ENCODE measurements around the gene COX19.

COX19 gene

DNA sequence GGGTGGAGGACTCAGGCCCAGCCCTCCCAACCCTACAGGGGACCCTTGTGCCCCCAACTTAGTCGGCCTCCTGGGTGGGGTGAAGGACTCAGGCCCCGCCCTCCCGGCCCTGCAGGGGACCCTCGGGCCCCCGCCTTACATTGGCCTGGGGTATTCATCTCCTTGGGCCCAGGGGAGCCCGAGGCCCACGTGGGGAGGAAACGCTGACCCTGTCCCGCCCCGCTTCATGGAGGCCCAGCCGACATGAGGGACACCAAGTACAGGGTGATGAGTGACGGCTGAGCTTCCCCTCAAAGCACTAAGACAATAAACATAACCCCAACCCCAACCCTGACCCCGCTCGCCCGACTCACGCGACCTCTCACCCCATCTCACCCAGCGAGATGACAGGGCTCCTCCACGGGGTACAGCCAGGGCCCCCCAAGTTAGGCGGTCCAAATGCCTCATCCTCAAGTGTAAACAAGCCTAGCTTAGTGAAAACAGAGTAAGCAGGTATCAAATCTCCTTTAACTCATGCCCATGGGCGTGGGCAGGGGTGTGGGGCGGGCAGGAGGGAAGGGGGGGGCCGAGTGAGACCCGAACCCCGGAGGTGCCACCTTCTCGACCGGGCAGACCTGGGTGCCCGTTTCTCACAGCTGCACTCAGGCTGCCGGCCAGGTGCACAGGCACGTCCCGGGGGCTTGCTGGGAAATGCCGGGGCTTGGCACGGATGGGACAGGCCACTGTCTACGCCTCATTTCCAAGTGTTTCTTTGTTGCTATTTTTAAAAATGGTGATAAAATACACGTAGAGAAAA lies 15.8 kb upstream of the COX19 start:
- no peak for DNase-seq

DNA sequence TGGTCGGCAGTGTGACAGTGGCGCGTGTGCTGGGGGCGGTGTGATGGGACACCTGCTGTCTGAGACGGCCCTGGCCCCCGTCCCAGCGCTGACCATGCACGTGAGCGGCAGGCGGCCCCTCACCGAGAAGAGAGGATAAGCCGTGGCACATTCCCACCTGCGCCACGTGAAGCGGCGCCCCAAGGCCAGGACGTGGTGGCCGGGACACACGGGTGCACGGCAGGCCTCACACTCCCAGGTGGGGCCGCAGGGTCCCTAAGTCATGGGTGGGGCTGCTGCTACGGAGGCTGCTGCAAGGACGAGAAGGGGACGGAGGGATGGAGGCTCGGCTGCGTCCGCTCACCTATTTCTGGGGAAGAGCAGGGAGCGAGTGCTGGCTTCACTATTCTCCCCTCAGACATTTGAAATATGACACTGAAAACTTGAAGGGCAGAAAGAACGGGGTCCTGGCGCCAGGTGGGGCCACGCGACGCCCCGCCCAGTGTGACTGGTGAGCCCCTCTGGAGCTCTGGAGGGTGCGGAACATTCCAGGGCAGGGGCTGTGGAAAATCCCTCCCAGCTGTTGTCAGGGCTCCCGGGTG lies 15.1 kb upstream of the COX19 start:
- DNase-seq = no peak

DNA sequence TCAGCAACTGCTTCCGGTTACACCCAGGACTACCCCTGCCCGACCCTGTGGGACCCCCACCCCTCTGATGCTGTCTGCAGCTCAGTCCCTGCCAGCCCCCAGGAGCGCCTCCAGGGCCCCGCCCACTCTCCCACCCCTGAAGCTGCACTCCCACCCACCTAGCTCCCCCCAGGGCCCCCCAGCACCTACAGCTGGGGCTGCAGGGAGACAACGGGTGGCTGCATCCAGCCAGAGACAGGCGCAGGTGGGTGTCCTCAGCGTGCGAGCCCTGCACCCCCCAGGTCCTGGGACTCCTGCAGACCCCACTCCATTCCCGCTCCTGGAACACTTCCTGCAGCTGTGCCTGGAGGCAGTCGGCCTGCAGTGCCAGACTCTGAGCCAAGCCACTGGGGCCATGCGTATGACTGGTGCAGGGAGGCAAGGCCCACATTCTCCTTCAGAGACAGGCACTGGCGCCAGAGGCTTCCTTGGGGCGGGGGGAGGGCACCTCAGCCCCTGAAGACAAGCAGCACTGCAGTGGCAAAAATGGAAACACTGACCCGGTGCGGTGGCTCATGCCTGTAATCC lies 13.7 kb upstream of the COX19 start:
- no peak for DNase-seq

DNA sequence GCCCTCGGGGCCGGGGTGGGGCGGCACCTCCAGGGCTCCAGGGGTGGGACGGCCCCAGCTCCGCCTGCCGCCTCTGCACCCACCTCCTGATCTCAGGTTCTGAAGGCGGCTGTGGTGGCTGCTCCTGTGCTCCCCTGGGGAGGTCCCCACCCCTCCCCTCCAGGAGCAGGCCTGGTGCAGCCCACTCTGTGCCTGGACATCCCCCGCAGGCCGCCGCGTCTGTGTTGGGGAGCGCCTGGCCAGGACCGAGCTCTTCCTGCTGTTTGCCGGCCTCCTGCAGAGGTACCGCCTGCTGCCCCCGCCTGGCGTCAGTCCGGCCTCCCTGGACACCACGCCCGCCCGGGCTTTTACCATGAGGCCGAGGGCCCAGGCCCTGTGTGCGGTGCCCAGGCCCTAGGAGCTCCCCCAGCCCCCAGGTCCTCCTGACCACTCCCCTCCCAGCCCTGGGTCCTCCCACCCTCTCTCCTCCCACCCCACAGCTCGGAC lies 13.1 kb upstream of the COX19 start:
- DNase-seq = no peak

DNA sequence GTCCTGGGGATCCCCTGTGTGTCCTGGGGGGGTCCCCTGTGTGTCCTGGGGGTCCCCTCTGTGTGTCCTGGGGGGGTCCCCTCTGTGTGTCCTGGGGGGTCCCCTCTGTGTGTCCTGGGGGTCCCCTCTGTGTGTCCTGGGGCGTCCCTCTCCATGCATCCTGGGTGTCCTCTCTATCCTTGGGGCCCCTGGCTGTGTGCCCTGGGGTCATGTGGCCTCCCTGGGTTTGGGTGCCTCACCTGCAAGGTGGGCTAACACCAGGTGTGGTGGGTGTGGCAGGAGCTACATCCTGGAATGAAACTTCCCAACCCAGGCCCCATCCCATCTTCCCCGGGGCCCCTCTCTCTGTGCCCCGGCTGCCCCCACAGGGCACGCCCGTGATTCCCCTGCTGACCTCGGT lies 12.6 kb upstream of the COX19 start:
- DNase-seq = no peak

DNA sequence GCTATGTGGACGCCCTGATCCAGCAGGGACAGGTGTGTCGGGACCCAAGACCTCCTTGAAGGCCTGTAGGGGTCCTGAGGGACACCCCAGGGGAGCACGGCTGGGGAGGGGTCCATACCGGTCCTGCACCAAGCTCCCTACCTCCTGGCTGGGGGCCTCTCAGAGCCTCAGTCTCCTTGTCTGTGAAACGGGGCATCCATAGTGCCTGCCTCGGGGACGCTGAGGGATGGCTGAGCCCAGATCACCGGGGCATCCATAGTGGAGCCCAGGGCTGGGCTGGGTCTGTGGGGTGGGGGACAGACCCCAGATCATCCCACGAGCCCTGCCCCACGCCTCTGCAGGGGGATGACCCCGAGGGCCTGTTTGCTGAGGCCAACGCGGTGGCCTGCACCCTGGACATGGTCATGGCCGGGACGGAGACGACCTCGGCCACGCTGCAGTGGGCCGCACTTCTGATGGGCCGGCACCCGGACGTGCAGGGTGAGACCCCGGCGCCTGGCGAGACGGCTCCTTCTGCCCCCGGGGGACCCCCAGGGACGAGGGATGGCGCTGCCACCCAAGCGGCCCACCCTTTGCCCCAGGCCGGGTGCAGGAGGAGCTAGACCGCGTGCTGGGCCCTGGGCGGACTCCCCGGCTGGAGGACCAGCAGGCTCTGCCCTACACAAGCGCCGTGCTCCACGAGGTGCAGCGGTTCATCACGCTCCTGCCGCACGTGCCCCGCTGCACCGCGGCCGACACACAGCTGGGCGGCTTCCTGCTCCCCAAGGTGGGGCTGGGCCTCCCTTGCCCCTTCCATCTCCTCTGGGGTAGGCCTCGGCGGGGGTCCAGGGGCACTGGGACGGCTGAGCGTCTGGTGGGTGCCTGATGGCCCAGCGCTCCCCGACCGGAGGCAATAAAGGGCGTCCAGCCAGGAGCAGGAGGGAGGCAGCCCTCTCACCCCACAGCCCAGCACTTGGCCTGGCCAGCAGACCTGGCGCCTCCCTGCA lies 11.7 kb upstream of the COX19 start:
- no peak for DNase-seq

DNA sequence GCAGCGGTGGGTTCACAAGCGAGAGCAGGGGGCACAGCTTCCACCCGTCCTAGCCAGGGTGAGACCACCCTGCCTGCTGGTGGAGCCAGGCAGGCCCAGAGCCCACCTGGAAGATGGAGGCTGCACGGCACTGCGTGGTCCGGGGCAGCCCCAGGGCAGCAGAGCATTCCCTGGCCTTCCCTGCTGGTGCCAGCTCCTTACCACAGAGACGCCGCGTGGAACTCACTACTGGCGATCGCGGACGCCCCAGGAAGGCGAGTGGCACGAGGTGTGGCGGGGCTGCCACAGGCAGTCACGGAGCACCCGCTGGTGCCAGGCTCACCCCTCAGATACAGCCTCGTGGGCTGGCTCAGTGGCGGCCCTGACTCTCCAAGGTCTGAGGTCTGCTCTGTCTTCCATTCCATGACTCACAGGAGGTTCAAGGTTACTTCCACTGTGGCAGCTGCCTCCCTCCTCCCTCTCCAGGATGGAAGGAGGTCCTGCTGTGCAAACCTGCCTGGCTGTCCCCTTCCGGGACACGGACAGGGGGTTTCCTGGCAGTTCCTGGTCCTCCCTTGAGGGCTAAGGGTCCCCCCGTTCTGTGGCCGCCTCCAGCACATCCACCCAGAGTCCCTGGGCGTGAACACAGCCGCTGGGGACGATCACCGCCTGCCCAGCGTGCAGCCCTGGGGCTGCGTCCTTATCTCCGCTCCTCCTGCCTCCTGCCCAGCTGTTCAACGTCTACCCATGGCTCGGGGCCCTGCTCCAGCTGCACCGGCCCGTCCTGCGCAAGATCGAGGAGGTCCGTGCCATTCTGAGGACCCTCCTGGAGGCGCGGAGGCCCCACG lies 10.8 kb upstream of the COX19 start:
- DNase-seq = no peak

DNA sequence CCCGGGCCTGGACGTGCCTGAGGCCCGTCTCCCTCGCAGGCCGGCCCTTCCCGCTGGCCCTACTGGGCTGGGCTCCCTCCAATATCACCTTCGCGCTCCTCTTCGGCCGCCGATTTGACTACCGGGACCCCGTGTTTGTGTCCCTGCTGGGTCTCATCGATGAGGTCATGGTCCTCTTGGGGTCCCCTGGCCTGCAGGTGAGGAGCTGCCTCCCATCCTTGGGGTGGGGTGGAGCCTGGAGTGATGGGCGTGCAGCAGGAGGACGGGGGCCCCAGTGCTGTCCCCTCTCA lies 9.7 kb upstream of the COX19 start:
- DNase-seq = no peak

DNA sequence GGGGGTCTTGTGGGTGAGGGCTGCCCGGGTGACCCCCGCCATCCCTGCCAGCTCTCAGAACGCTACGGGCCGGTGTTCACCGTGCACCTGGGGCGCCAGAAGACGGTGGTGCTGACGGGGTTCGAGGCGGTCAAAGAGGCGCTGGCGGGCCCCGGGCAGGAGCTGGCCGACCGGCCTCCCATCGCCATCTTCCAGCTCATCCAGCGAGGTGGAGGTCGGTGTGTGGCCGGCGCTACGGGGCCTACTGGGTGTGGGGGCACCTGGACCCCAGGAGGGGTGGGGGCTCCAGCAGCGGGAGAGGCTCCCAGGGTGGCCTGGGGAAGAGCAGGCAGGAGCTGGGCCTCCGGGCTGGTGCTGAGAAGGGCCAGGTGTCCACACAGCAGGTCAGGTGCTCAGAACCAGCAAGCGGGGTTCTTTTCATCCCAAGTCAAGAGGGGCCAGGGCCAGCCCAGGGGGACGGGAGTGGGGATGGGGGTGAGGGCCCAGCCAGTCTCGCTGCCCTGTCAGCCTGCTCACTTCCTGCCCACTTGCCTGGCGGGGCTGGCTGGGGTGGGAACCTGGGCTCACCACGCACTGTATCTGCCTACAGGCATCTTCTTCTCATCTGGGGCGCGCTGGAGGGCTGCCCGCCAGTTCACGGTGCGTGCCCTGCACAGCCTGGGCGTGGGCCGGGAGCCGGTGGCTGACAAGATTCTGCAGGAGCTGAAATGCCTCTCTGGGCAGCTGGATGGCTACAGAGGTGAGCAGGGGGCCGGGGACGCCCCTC lies 9.2 kb upstream of the COX19 start:
- DNase-seq = no peak

DNA sequence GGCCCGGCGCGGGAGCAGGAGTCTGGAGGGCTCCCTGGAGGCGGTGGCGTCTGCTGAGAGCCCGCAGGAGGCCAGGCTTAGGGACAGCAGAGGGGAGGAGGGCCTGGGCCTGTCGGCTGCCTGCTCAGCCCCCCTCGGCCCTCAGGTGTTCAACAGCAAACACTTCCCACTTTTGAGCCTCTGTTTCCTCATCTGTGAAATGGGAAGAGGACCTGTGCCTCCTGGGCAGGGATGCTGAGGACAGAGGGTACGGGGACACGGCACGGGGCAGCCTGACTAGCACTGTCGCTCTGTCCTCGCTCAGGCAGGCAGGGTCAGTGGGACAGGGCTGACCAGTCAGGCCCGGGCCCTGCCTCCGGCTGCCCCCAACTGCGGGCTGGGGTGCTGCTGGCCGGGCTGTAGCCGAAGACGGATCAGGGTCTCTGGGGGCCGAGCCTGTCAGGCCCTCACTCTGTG lies 8.3 kb upstream of the COX19 start:
- no peak for DNase-seq

DNA sequence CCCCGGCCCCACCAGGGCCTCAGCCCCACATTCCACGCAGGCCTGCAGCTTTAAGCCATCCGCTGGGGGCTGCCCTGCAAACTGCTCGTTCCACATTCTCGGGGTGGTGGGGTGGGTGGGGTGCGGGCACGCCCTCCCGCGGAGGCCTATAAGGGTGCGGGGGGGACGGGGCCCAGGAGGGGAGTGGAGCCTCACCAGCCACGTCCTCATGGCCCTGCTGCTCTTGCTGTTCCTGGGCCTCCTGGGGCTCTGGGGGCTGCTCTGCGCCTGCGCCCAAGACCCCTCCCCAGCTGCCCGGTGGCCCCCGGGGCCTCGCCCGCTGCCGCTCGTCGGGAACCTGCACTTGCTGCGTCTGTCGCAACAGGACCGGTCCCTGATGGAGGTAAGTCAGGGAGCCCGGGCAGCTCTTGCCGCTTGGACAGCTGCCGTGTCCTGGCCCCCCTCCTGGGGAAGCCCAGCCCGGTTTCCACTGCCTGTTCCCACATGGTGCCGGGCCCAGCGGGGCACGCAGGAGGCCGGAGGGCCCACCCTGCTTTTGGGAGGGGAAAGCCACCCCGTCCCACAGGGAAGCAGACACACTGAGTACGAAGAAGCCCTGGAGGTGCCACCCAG lies 7.8 kb upstream of the COX19 start, which contains the start of gene CYP2W1:
CYP2W1 (plus strand) TSS at position 178 of the 612 bp plus-strand sequence; CDS start at position 209, 31 bp downstream.
- no peak for DNase-seq

DNA sequence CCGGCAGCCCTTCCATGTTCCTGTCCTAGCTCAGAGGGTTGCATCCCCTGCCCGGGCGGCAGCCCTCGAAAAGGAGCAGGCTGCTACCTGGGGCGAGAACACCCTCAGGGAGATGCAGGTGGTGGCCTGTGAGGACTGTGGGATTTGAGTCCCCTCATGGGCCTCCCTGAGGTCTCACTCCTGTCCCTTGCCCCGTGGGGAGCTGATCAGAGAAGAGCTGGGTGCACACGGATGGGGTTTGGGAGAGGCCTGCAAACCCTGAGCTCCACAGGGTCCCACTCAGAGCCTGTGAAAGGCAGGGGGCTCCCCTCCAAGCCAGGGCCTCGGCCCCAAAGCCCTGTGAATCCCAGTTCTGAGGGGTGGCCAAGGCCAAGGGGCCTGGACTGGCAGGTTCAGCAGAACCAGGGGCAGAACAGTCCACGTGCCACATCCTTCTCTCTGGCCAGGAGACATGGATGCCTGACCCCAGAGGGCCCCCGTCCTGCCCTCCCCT lies 7.2 kb upstream of the COX19 start:
- no peak for DNase-seq

DNA sequence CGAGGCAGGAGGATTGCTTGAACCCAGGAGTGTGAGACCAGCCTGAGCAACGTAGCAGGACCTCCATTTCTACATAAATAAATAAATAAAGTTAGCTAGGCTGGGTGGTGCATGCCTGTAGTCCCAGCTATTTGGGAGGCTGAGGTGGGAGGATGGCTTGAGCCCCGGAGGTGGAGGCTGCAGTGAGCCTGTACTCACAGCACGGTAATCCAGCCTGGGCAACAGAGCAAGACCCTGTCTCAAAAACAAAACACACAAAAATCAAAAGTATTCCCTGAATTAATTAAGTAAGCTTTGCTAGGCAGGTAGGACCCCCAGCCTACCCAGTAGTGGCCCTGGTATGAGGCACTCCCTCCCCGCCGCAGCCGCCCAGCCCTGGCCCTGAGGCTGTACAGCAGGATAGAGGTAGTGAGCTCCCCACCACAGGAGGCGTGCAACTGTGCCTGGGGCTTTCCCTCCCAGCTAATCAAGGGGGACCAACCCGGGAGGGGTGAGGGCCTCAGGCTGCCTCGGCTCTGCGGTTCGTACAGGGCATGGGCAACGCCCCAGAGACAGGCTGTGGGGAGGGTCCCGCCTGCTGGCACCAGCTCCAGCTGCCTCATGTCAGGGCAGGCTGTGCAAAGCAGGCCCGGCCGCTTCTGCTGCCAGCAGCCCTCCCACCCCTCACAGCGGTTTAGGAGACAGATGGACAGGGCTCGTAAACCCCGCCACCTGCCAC lies 6.6 kb upstream of the COX19 start:
- no peak for DNase-seq

DNA sequence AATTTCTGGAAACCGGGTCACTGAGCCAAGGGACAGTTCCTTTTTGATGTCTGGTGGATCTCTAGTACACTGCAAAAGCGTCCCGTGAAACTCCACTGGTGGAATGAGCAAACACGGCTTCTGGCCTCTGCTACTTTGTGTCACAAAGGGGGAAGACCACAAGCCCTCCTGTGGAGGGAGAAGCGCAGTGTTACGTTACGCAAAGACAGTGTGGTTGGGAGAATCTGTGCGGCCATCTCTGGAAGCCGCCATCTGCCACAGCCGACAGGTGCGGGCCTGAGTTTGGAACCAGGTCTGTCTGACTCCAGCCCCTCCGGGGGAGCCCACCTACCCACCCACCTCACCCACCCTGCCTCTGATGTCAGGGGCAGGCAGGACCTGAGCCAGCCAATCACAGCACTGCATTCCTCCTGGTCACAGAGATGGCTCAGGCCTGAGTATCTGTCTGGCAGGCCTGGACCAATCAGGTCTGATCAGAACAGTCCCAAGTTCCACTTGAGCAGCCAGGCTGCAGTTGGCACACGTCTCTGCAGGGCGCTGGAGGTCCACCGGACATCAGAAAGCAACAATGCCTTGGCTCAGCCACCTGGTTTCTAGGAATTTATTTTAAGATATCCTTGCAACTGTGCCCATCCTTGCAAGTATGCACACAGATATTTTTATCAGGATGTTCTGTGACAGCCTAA lies 4.7 kb upstream of the COX19 start:
- DNase-seq = no peak

DNA sequence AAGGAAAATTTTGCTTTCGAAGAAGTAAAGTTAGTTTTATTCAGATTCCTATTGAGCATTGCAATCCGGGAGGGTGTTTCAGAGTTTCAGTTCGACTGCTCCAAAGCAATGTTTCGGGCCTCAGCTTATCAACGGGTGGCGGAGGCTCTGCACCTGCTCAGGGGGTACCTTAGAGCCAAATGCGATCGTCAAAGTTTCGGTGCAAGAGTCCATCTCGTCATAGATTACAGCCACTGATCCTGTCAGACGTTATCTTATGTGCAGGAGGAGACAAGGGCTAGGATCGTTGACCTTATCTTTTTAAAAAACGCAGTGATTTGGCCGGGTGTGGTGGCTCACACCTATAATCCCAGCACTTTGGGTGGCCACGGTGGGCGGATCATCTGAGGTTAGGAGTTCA lies 3.8 kb upstream of the COX19 start:
- DNase-seq = no peak

DNA sequence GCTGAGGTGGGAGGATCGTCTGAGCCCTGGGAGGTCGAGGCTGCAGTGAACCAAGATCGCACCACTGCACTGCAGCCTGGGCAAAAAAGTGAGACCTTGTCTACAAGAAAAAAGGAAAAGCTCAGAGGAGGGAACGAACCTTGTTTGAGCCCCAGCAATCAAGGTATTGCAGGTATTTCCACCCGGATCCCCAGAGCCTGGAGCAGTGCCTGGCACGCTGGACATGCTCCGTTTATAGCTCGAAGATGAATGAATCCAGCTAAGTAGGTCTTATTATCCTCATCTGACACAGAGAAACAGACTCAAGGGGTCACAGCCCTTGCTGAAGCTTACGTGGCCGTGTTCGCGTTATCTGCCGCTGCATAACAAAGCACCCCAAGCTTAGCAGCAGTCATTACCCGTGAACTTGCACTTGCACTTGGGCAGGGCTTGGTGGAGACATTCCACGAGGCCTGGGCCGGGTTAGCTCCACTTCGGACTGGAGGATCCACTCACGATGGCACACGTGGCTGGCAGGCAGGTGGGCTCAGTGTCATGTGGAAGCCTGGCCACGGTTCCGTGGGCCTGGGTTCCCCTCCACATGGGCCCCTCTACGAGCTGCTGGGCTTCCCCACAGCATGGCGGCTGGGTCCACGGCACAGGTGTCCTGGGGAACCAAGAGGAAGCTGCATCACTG lies 3.2 kb upstream of the COX19 start:
- no peak for DNase-seq

DNA sequence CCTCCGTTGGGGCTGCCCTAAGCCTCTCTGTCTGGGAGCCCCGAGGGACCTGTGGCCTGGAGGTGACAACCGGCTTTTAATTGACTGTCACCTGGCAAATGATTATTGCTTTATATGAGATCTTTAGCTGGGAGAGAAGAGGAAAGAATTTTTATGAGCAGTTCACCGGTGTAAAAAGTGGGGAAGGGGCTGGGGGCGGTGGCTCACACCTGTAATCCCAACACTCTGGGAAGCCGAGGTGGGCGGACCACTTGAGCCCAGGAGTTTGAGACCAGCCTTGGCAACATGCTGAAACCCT lies 2.6 kb upstream of the COX19 start:
- DNase-seq = no peak

DNA sequence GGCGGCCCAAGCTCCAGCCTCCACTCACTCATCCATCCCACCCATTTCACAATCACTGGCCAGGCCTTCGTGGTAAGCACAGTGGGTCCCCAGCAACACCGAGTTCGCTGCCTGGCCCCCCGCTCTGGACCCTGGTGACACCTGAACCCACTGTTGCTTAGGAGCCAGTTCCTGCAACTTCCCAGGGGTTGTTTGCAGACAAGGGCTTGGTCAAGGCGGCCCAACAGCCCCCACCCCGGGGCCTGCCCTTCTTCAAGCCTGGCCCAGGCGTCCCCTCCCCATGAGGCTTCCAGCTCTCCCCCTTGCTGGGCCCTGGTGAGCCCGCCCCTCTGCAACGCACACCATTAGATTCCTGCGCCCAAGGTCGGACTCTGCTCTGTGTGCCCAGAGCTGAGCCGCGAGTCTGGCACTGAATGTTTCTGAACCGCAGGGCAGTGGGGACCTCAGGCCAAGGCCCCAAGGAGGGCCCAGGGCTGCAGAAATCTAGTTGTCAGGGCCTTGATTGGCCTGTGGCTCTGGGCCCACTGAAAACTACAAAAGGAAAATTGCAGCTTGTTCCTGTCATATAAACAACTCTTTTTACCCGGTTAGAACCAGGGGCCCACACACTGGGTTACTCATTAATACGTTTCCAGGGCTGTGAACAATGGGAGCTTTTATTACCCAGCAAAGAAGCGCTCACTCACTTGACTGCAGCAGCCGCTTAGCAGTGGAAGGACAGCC lies 2.1 kb upstream of the COX19 start:
- DNase-seq = no peak

All from activated naive CD4-positive, alpha-beta T cell treated with Interleukin-2 at 50 U/mL for 16 hours (primary cell).